VCaP (cell line): Measurements from ENCODE around the gene P4HB.

Experiments
- H3K27ac ChIP-seq: fragments of 450-650 bp; 2 replicates; pipeline ENCODE4 v1.5.1; 2017
- CTCF ChIP-seq: fragments of 450-650 bp; conservative IDR thresholded peaks from 2 replicates; pipeline ENCODE4 v1.5.1; 2017; ENCODE audit warnings: mild to moderate bottlenecking, moderate library complexity

The P4HB gene

GRCh38 chr17:81890447-81891302 lies 30.3 kb upstream of the P4HB start:
- TF ChIP-seq CTCF: no peak
- H3K27ac ChIP-seq: peak overlapping the region; percentile 96

DNA sequence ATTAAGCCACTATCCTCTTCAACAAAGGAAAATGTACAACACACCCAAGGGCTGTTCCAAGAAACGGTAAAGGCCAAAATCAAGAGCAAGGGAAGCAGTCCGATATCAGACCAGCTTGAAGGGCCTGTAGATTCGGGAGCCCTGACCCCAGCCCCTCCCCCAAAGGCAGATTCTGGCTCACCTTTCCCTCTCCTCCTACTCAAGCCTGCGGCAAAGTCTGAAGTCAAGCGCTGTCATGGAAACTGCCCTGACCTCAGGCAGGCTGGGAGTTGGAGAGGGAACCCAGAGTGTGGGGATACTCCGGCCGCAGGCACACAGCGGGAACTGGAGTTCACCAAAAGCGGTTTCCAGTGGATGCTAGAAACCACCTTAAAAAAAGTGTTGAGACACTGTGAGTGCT lies 29.3 kb upstream of the P4HB start:
- TF ChIP-seq CTCF: no peak
- peak overlapping the region; percentile 96; the same call in 1 of the 2 replicates for H3K27ac ChIP-seq

DNA sequence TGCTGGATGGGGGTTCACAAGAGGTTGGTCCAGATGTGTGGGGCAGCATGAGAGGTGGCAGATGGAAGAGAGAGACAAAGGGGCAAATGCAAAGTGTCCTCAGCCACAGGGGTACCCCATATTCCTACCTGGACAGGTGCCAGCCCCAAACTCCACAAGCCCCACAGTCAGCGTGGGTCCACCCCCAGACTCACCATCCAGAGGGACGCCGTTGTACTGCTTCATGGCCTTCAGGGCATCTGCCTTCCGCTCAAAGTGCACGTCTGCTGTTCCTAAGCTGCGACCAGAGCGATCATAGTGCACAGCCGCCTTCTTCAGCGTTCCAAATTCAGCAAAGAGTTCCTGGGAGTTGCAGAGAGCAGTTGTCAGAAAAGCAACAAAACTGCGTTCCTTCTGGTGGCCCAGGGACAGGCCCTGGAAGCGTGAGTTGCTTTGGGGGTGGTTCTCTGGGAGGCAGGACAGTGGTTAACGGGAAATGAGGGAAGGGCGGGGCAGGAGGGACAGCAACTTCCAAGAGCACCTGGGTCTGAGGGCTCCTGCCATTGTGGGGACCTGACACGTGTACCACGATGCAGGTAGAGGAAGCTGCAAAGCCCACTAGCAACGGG lies 28.8 kb upstream of the P4HB start:
- no peak for TF ChIP-seq CTCF
- H3K27ac ChIP-seq: no peak overlapping the region

- no peak overlapping the region for H3K27ac ChIP-seq
- no peak for TF ChIP-seq CTCF
Observed at GRCh38 chr17:81888105-81888987, 28.0 kb upstream of the P4HB start.

GRCh38 chr17:81885869-81886548 lies 25.7 kb upstream of the P4HB start:
- TF ChIP-seq CTCF: no peak
- no peak overlapping the region for H3K27ac ChIP-seq

GRCh38 chr17:81885454-81885853 lies 25.1 kb upstream of the P4HB start:
- no peak overlapping the region for H3K27ac ChIP-seq
- no peak for TF ChIP-seq CTCF

DNA sequence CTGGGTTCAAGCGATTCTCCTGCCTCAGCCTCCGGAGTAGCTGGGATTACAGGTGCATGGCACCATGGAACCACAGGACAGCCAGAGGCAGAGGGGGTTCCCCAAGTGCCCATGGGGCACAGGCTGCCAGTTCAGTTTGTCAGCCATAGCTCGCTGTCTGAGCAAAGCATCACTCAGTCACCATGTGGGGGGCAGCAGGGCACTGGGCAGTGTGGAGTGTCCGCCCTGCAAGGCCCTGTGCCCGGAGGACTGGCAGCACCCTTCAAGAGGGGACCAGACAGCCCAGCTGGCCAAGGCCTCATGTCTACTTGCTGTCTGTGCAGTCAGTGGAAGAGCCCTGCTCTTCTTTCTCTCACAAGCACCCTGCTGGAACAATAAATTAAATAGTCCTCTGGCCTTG lies 24.6 kb upstream of the P4HB start:
- no peak overlapping the region for H3K27ac ChIP-seq
- TF ChIP-seq CTCF: no peak
